GM12892 (cell line): Measurements from ENCODE around the gene DAPK2.

Experiments
- DNase-seq: peaks from one replicate; pipeline ENCODE4 v3.0.0; 2011; ENCODE audit not compliant: insufficient read length
- FAIRE-seq: peaks from 2 replicates; lab custom pipeline; 2011; peaks lifted over from hg19 to GRCh38; lab: Jason Lieb, UNC
- POLR2A ChIP-seq: IDR thresholded peaks from 2 replicates; pipeline ENCODE4 v1.6.1; 2011; ENCODE audit warnings: low read depth, low read length, control low read depth
- POLR2AphosphoS5 ChIP-seq: IDR thresholded peaks from 2 replicates; pipeline ENCODE4 v1.6.1; 2011; ENCODE audit warnings: low read depth, low read length, control low read depth
- TAF1 ChIP-seq: IDR thresholded peaks from 2 replicates; pipeline ENCODE4 v1.6.1; 2011; ENCODE audit warnings: low read depth, mild to moderate bottlenecking, control low read depth, low read length, borderline replicate concordance

DAPK2 gene

DNA sequence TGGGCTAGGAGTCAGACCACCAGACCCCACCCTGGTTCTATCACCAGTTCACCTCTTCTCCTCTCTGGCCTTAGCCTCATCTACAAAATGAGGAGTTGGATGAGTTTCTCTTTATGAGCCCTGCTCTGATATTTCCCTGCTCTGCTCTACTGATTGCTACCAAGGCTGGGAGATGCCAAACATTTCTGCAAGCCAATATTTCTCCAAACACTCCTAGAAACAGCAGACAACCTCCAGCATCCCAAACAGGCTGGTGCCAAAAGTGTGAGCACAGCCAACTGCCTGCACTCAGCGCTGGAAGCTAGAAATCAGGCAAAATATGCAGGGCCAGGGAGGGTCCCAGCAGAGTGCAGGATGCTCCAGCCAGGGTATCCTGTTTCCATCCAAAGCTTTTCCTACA lies 10.8 kb downstream of the DAPK2 start:
- FAIRE-seq (no peak), DNase-seq (no peak)
- TF ChIP-seq POLR2A: no peak
- TF ChIP-seq POLR2AphosphoS5: no peak
- no peak for TF ChIP-seq TAF1

DNA sequence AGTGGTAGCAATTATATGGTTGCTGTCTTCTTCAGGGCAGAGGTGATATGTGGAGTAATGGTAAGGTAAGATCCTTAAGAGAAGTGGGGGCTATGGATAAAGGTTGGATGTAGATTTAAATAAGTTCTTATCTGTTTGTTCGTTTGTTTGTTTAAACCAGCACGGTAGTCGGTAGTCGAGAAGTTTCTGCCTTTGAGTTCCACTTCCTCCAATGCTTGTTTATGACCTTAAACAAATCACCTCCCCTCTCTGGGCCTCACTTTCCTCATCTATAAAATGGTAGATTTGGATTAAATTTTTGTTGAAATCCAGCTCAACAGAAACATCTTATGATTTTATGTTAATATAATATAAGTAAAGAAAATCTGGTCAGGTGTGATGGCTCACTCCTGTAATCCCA lies 11.8 kb downstream of the DAPK2 start:
- DNase-seq: no peak
- FAIRE-seq: no peak
- no peak for TF ChIP-seq TAF1
- TF ChIP-seq POLR2AphosphoS5: no peak
- no peak for TF ChIP-seq POLR2A

DNA sequence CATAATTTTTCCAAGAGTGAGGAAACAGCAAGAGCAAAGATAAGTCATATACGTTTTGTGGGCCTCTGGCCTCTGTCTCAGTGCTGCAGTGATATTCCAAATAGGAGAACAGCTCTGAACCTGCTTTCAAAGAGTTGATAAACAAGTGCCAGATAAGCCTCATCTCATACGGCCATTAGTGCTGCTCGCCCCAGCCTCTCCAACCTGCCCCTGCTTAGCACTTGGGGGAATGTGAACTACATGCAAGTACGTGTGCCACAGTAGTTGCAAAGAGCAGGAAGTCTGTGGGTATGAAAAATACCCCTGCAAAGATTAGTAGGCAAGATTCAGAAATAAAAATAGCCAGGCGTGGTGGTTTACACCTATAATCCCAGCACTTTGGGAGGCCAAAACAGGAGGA lies 14.0 kb downstream of the DAPK2 start:
- no peak for TF ChIP-seq POLR2A
- TF ChIP-seq POLR2AphosphoS5: no peak
- no peak for TF ChIP-seq TAF1
- no peak for FAIRE-seq
- DNase-seq: no peak

DNA sequence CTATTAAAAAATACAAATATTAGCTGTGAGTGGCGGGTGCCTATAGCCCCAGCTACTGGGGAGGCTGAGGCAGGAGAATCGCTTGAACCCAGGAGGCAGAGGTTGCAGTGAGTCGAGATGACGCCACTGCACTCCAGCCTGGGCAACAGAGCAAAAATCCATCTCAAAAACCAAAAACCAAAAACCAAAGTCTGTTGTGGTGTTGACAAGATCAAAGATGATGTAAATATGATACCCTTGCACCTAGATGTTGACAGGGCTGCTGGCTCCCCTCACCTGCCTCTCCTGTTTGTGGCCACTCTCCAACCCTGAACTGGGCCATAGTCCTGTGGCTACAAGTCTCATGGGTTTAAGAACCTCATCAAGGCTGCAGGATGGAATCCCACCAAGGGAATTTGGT lies 16.2 kb downstream of the DAPK2 start:
- no peak for FAIRE-seq
- TF ChIP-seq POLR2AphosphoS5: no peak
- no peak for TF ChIP-seq TAF1
- no peak for TF ChIP-seq POLR2A
- DNase-seq: no peak

DNA sequence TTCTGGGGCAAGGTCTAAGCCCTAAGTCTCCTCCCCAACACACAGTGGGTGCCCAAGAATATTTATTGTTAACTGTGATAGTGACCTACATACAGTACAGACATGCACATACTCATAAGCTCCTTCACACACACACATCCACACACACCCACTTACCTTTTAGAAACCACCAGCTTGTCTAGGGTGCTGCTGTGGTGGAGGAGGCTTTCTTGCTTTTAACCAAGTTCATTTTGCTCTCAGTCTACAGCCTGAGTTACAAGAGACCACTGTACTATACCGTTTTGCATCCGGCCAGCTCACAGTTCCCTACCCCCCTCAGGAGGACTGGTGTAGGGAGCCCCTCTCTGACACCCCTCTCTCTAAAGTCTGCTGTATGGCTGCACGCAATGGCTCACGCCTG lies 16.7 kb downstream of the DAPK2 start:
- TF ChIP-seq POLR2A (no peak), TAF1 (no peak), POLR2AphosphoS5 (no peak)
- DNase-seq (no peak), FAIRE-seq (no peak)

DNA sequence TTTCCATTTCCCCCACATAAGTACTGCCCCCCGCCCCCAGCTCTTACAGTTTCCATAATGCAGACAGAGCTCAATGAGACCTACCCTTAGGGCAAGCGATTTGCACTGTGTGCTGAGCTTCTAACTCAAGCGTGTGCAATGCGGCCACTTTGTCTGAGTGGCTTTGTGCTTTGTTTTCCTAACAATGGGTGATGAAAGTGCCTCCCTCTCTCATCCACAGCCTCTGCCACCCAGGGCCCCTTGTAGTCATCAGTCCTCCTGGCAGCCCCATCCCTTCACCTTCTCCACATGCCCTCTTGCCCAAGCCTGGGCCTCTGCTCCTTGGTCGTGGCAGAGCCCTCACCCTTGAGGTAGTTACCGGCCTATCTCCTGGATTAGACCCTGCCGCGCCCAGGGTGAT lies 17.2 kb downstream of the DAPK2 start:
- DNase-seq (no peak), FAIRE-seq (no peak)
- TF ChIP-seq POLR2AphosphoS5: no peak
- no peak for TF ChIP-seq POLR2A
- no peak for TF ChIP-seq TAF1

DNA sequence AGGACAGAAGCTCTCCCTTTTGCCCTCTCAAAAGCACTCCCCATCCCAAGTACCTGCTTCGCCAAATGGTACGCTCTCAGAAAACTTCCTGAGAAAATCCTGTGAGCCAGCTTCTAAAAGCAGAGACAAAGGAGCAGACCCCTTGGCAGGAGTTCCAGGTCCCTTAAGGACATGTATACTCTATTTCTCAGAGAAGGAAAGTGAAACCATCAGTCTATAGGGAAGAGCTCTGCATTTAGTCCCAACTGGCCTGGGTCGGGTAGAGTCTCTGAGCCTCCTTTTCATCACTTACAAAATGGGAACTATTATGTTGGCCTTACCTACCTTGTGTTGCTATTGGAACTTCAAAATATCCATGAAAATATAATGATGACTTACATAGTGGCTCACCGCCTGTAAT lies 19.7 kb downstream of the DAPK2 start:
- DNase-seq: no peak
- no peak for FAIRE-seq
- TF ChIP-seq POLR2AphosphoS5 (no peak), POLR2A (no peak), TAF1 (no peak)

DNA sequence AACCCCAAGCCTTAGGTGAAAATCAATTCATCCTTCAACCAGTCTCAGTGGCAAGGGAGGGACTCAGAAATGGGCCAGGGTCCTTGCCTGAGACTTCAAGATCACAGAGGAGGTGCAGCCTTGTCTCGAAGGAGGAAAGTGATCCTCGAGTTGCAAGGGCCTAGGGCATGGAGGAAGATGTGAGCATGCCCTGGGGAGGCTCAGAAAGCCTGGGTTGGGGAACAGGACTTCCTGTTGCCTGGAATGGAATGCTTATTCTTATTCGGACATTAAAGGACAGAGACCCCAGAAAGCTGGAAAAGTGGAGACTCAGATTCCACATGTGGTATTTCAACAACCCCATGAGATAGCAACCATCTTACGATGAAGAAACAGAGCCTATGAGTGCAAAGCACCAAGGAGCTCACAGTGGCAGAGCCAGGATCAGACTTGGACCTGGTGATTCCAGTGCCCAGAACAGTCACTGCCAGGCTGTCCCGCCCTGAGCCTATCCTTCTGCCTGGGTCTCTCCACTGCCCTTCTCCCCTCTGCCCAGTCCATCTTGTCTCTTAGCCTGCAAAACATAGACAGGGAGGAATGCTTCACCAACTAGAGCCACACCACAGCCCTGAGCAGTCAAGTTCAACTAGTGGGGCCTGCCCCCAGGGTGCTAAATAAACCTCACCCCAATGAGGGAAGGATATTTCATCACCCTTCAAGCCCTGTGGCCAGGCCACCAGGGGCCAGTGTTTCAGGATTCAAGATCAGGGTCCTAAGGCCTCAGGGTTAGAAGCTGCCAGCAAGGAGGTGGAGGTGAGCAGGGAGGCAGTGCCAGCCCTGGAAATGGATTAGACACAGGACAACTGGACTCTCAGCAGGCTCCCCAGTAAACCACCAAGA lies 21.9 kb downstream of the DAPK2 start:
- no peak for DNase-seq
- TF ChIP-seq TAF1: no peak
- no peak for TF ChIP-seq POLR2A
- TF ChIP-seq POLR2AphosphoS5: no peak
- no peak for FAIRE-seq

DNA sequence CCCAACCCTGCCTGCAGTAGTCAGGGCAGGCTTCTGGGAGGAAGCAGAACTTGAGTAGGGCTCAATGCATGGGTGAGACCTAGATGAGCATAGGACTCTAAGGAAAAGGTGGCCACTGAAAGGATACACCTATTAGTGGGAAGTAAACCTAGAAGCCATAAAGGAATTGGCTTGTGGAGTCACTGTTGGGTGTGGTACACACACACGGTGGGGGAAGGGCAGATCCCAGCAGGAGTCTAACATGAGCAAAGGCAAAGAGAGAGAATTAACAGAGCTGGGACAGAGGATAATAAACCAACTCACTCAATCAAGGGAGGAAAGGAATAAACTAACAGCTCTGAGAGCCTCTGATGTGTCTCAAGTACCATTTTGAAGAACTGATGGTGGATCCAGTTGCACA lies 23.1 kb downstream of the DAPK2 start:
- DNase-seq (no peak), FAIRE-seq (no peak)
- no peak for TF ChIP-seq TAF1
- no peak for TF ChIP-seq POLR2A
- no peak for TF ChIP-seq POLR2AphosphoS5

DNA sequence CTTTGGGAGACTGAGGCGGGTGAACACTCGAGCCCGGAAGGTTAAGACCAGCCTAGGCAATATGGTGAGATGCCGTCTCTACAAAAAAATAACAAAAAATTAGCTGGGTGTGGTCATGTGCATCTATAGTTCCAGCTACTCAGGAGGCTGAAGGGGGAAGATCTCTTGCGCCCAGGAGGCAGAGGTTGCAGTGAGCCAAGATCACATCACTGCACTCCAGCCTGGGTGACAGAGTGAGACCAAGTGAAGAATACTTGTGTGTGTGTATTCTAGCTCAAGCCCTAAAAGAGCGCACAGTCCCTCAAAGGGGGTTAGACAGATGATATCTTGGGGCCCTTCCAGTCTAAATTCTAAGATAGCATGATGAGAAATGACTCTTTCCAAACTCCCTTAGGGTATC lies 23.7 kb downstream of the DAPK2 start:
- no peak for DNase-seq
- no peak for TF ChIP-seq POLR2A
- no peak for TF ChIP-seq TAF1
- TF ChIP-seq POLR2AphosphoS5: no peak

DNA sequence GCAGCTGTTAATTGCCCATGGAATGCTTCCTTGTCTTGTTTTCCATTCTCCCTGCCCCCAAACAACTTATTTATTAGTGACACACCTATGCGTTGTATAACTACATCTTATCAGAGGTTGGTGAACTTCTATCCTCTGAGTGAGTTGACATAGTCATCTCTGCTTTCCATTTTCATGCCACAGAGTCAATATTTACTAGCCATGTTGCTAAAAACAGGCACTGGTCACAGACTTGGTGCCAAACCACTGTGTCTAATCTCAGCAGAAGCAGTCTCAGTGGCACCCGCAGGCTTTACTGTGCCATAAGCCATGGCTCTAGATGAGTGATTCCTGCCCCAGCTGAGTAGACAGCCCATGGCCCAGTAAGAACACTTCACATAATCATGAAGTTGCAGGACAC lies 26.5 kb downstream of the DAPK2 start:
- TF ChIP-seq POLR2A (no peak), TAF1 (no peak), POLR2AphosphoS5 (no peak)
- DNase-seq: no peak

More for the DNA sequence above, 23.7 kb downstream of the DAPK2 start:
- no peak for FAIRE-seq

DNA sequence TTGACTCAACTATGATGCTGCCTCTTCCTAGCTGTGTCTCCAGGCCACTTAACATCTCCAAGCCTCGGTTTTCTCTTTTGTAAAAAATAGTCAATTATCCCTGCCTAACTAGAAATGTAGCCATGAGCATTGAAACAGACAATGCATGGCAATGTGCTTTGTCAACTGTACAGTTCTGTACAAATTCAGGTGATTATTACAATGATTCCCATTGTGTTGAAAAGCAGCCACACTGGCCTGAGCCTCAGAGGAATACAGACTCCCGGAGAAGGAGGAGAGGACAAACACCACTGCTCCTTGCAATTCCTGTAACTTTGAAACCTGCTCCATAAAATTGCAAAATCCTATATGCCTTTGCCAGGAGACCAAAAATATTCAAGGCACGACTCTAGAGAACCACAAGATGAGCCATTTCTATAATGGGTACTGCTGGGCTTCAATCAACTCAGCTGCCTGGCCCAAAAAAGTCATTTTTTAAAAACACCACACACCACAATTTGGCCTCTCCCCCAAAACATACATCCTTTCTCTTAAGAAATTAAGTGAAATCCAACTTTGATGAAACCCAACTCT lies 28.6 kb downstream of the DAPK2 start:
- TF ChIP-seq POLR2AphosphoS5: no peak
- TF ChIP-seq POLR2A: no peak
- no peak for TF ChIP-seq TAF1
- FAIRE-seq (no peak), DNase-seq (no peak)

More for the DNA sequence above, 26.5 kb downstream of the DAPK2 start:
- FAIRE-seq: no peak
